Psoas muscle (tissue), 8 donors: Measurements from ENCODE around the gene OR2F2. TPM values are rescaled to one million over a fixed set of nuclear protein-coding genes. Genes with fewer than 3 reads are reported as not detected.

ENCODE experiments used
- ATAC-seq, 4 donors: fragments of 200-7000 bp; cut with Tn5 transposase; one replicate each; pipeline ENCODE4 v1.9.1; 2020; ENCODE audit warnings: moderate library complexity in 3 of 4, mild to moderate bottlenecking in 2 of 4
- DNase-seq, 2 donors: peaks; one replicate each; pipeline ENCODE4 v3.0.0-alpha.2; 2020
- H3K27ac ChIP-seq: fragments of 200-600 bp; one replicate; pipeline ENCODE4 v1.8.0; 2022
- H3K27me3 ChIP-seq, 3 donors: fragments of 200-600 bp in 1 of 3; one replicate each; pipeline versions ENCODE4 v1.6.1 to v1.8.0; 2013 to 2022; ENCODE audit warnings: low read length in 2 of 3, mild to moderate bottlenecking in 2 of 3, moderate library complexity in 1 of 3; ENCODE audit not compliant: insufficient read depth in 3 of 3
- H3K36me3 ChIP-seq, 2 donors: fragments of 200-600 bp in 1 of 2; one replicate each; pipeline versions ENCODE4 v1.6.1 to v1.8.0; 2013 to 2022; ENCODE audit warnings: low read depth in 1 of 2, mild to moderate bottlenecking in 1 of 2, moderate library complexity in 1 of 2; ENCODE audit not compliant: insufficient read depth in 1 of 2
- H3K4me1 ChIP-seq: fragments of 200-600 bp; one replicate; pipeline ENCODE4 v1.8.0; 2022
- H3K4me3 ChIP-seq: fragments of 200-600 bp; one replicate; pipeline ENCODE4 v1.8.0; 2022; ENCODE audit warnings: mild to moderate bottlenecking
- H3K9me3 ChIP-seq: fragments of 200-600 bp; one replicate; pipeline ENCODE4 v1.8.0; 2022
- WGBS, 3 donors: extraction: QIAGEN DNeasy Blood & Tissue Kit; methylation state at CpG; one replicate each; pipeline versions ENCODE4 v1.1.6 to v1.1.7; 2013; 5-methylcytosine and 5-hydroxymethylcytosine counted together
- intact Hi-C, 2 donors: fragments of 100-400 bp; cut with DNase I; formaldehyde crosslinking; loops; one replicate each; pipeline versions ENCODE4 v1.11.0 to v1.14.2; 2022
- polyA plus RNA-seq, 3 donors: library from polyadenylated mRNA; stranded (reverse); fragments of 200-250 nt; gene quantifications; one replicate each; pipeline ENCODE4 v1.2.3, GENCODE V29; 2013
- total RNA-seq, 4 donors: library from RNA; stranded (reverse); fragmentation: NEBNext Ultra II Directional in 2 of 4; extraction: Animal tissue kit (Norgen Biotek cat#: 25700) in 2 of 4; gene quantifications; one replicate each; pipeline versions ENCODE4 v1.2.1 to v1.2.4, GENCODE V29; 2021 to 2023
- TF ChIP-seq, protein P1 (sequence below): fragments of 200-600 bp; IDR thresholded peaks from one replicate; pipeline ENCODE4 v1.8.0; 2022; ENCODE audit warnings: antibody characterized with exemption
- donor health status: healthy with polysubstance abuse.
- donor health status: DM: no; HTN: no; CAD: no; lungs with moderate emphysema.
- donor health status: Bipolar disorder and iron deficiency.
- donor health status: healthy.
- donor health status: DM: yes; HTN: yes; CAD: no.
- donor health status: DM: no; HTN: no; CAD: no.
- donor health status: DM: no; HTN: no; CAD: no.
- donor health status: DM: yes; HTN: yes; CAD: no.

The OR2F2 gene
- total and polyA plus RNA-seq, 7 donors, result not detected

DNA sequence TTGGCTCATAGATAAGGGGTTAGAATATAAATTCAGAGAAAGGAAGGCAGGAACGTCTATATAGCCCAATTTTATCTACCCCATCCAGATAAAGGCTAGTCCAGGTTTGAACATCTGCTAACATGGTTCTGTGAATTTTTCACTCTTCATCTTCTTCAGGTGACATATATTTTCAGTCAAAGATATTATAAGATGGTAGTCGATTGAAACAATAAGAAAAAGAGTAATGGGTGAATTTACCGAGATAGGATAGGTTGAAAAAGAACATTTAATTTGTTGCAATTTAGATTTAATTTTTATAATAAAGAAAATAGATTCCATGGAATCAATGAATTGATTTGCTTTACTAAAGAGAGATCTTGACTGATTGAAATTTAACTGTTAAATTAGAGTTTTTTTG is 19.5 kb downstream of the OR2F2 start, which contains the start of gene OR2F1:
Gene OR2F1, plus strand, starts transcription at position 301 of the 400 bp plus-strand sequence. CDS start 5,127 bp downstream, outside the sequence.
- Histone ChIP-seq H3K4me1 (no peaks in the 10 kb centered on the region), H3K27me3 (peaks cover 0 to 5% (median 0%) of the 10 kb centered on the region in 3 donors), H3K27ac (no peak within 1 kb of the TSS), H3K4me3 (no peak within 1 kb of the TSS), H3K9me3 (no peaks in the 10 kb centered on the region), H3K36me3 (no peaks in the 10 kb centered on the region)
- TF ChIP-seq, protein P1, sequence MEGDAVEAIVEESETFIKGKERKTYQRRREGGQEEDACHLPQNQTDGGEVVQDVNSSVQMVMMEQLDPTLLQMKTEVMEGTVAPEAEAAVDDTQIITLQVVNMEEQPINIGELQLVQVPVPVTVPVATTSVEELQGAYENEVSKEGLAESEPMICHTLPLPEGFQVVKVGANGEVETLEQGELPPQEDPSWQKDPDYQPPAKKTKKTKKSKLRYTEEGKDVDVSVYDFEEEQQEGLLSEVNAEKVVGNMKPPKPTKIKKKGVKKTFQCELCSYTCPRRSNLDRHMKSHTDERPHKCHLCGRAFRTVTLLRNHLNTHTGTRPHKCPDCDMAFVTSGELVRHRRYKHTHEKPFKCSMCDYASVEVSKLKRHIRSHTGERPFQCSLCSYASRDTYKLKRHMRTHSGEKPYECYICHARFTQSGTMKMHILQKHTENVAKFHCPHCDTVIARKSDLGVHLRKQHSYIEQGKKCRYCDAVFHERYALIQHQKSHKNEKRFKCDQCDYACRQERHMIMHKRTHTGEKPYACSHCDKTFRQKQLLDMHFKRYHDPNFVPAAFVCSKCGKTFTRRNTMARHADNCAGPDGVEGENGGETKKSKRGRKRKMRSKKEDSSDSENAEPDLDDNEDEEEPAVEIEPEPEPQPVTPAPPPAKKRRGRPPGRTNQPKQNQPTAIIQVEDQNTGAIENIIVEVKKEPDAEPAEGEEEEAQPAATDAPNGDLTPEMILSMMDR, result no peak
- no peak for ATAC-seq
- intact Hi-C loops, result no loop called here
- 80 to 81% (median 81%) methylated on average over 3 of the region's 3 CpGs for WGBS, 3 donors
- no peak for DNase-seq

DNA sequence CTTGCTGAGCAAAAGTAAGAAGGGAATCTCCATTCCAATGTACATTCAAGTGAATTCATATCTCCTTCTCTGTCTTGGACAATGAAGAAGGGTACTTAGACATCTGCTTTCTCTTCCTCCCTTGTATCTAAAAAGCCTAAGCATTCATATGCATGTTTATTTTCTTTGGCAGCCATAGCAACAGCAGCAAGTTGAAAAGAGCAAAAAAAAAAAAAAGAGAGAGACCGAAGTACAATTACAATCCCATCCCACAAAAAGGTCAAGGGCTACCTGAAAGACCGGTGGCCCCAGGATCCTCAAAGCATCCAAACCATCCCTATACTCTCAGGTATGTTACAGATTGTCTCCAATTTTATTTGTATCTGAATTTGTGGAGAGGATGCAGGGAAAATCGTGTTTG is 23.7 kb downstream of the OR2F2 start:
- H3K36me3 ChIP-seq, result no peaks in the 10 kb centered on the region
- H3K9me3 ChIP-seq, result no peaks in the 10 kb centered on the region
- DNase-seq (no peak), ATAC-seq (no peak)
- H3K4me3 ChIP-seq, result no peak overlapping the region
- H3K4me1 ChIP-seq, result no peaks in the 10 kb centered on the region
- peaks cover 0 to 5% (median 0%) of the 10 kb centered on the region in 3 donors for H3K27me3 ChIP-seq
- 63 to 82% (median 69%) methylated on average over 3 of the region's 3 CpGs for WGBS, 3 donors
- TF ChIP-seq, protein P1, result no peak
- intact Hi-C loops, result no loop called here
- no peak overlapping the region for H3K27ac ChIP-seq

DNA sequence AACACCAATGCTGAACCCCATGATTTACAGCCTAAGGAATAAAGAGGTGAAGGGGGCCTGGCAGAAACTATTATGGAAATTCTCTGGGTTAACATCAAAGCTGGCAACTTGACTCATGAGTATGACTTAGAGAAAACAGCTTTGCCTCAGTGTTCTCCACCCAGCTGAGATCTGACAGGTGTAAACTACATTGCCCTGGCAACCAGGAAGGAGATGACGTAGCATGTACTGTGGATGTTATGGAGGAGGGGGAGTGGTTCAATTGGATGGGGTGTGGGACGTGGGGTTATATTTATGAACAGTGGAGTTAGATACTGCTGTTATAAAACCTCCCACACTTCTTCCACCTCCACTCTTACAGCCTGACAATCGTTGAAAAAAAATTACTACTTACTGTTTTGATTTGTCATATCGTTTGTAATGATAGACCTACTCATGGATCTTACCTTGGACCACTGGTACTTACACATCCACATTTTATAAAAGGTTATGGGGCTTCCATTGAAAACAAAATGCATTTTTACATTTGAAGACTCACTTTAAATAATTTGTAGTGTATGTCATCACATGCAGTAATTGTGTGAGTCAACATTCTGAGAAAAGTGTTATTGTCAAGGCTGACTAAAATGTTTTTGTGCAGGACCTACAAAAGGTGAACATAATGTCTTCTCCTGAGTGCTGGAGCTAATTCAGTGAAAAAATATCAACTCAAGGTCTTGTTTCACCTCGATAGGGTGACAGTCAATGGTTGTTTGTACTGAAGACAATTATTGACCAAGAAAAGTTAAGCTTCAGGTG is 26.0 kb downstream of the OR2F2 start:
- 64 to 81% (median 72%) methylated on average over 5 of the region's 5 CpGs for WGBS, 3 donors
- TF ChIP-seq, protein P1, result no peak
- H3K27me3 ChIP-seq, result peaks cover 0 to 5% (median 0%) of the 10 kb centered on the region in 3 donors
- no peaks in the 10 kb centered on the region for H3K36me3 ChIP-seq
- no peak overlapping the region for H3K4me3 ChIP-seq
- H3K4me1 ChIP-seq, result no peaks in the 10 kb centered on the region
- H3K27ac ChIP-seq, result no peak overlapping the region
- DNase-seq (no peak), ATAC-seq (no peak)
- H3K9me3 ChIP-seq, result no peaks in the 10 kb centered on the region
- intact Hi-C loops, result no loop called here

DNA sequence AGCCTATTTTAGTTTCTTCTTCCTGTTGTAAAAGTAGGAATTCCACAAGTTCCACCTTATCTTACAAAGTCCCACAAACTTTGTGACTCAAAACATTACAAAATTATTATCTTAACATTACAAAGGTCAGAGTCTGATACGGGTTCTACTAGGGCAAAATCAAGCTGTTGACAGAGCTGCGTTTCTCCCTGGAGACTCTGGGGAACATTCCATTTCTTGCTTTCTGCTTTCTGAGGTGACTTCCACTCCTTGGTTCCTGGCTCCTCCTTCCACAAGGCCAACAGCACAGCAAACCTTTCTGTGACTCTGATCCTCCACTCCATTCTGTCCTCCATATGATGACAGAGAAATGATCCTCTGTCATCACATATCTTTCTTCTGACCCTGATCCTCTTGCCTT is 30.2 kb downstream of the OR2F2 start:
- no peak overlapping the region for H3K4me3 ChIP-seq
- H3K4me1 ChIP-seq, result no peaks in the 10 kb centered on the region
- ATAC-seq, result no peak
- intact Hi-C loops, result no loop called here
- H3K27me3 ChIP-seq, result no peaks in the 10 kb centered on the region
- H3K9me3 ChIP-seq, result no peaks in the 10 kb centered on the region
- H3K36me3 ChIP-seq, result no peaks in the 10 kb centered on the region
- TF ChIP-seq, protein P1, result no peak
- no peak overlapping the region for H3K27ac ChIP-seq
- 48 to 61% (median 59%) methylated on average over 2 of the region's 2 CpGs for WGBS, 3 donors
- DNase-seq, result no peak
